IMR-90 (cell line): ENCODE results near the gene C5orf52. TPM values are rescaled to one million over a fixed set of nuclear protein-coding genes. Genes with fewer than 3 reads are reported as not detected.

Source experiments
- ATAC-seq: fragments of 200-7000 bp; cut with Tn5 transposase; 2 replicates; pipeline ENCODE4 v1.9.1; 2020; ENCODE audit warnings: low read depth, mild to moderate bottlenecking, moderate library complexity
- BruUV-seq: library from RNA; stranded (reverse); fragments of 400-500 nt; replicated peaks from 2 replicates; lab custom pipeline; 2021; lab: Mats Ljungman, UMichigan
- CTCF ChIA-PET: fragments of 300-600 bp; formaldehyde crosslinking; extraction: SDS; loops from one replicate; lab custom pipeline; 2021; ENCODE audit warnings: antibody characterized with exemption; lab: Yijun Ruan, JAX
- POLR2A ChIA-PET: fragments of 300-600 bp; sonication (Branson Sonifier 250); formaldehyde crosslinking; loops from one replicate; lab custom pipeline; 2022; ENCODE audit warnings: antibody characterized with exemption; ENCODE audit not compliant: unreplicated experiment; lab: Charles Lee
- DNase-seq: peaks from one replicate; pipeline ENCODE4 v3.0.0; 2013
- H2AFZ ChIP-seq: replicated peaks from 2 replicates; pipeline ENCODE3; 2013; ENCODE audit warnings: low read length, mild to moderate bottlenecking; ENCODE audit not compliant: poor library complexity
- H2AK5ac ChIP-seq: 2 replicates; pipeline ENCODE4 v1.6.1; 2013; ENCODE audit warnings: low read depth, low read length, inconsistent platforms
- H2AK9ac ChIP-seq: replicated peaks from 2 replicates; pipeline ENCODE3; 2013; ENCODE audit warnings: mild to moderate bottlenecking, low read depth, low read length, moderate library complexity; ENCODE audit not compliant: poor library complexity
- H2BK120ac ChIP-seq: 2 replicates; pipeline ENCODE4 v1.6.1; 2013; ENCODE audit warnings: low read depth, low read length, inconsistent platforms
- H2BK15ac ChIP-seq: 3 replicates; pipeline ENCODE4 v1.6.1; 2013; ENCODE audit warnings: low read depth, low read length, inconsistent platforms
- H2BK20ac ChIP-seq: 2 replicates; pipeline ENCODE4 v1.6.1; 2013; ENCODE audit warnings: low read depth, mild to moderate bottlenecking, inconsistent platforms, low read length, moderate library complexity
- H2BK5ac ChIP-seq: 2 replicates; pipeline ENCODE4 v1.6.1; 2013; ENCODE audit warnings: mild to moderate bottlenecking, low read depth, low read length, inconsistent platforms; ENCODE audit not compliant: poor library complexity, severe bottlenecking
- H3K14ac ChIP-seq: replicated peaks from 2 replicates; pipeline ENCODE4 v1.6.1; 2013; ENCODE audit warnings: low read depth, low read length, inconsistent platforms
- H3K18ac ChIP-seq: 2 replicates; pipeline ENCODE4 v1.6.1; 2013; ENCODE audit warnings: low read depth, low read length, control low read depth
- H3K23ac ChIP-seq: 2 replicates; pipeline ENCODE4 v1.6.1; 2013; ENCODE audit warnings: low read depth, low read length, inconsistent platforms
- H3K27ac ChIP-seq: 2 replicates; pipeline ENCODE4 v1.5.1; 2013; ENCODE audit warnings: mild to moderate bottlenecking, control low read depth, low read length; ENCODE audit not compliant: insufficient read depth
- H3K27me3 ChIP-seq: 2 replicates; pipeline ENCODE4 v1.6.1; 2013; ENCODE audit warnings: low read length; ENCODE audit not compliant: control insufficient read depth, insufficient read depth
- H3K36me3 ChIP-seq: 2 replicates; pipeline ENCODE4 v1.6.1; 2013; ENCODE audit warnings: low read length, mixed read lengths; ENCODE audit not compliant: control insufficient read depth, insufficient read depth
- H3K4ac ChIP-seq: 2 replicates; pipeline ENCODE4 v1.6.1; 2013; ENCODE audit warnings: low read depth, low read length, inconsistent platforms
- H3K4me1 ChIP-seq: 2 replicates; pipeline ENCODE4 v1.6.1; 2013; ENCODE audit warnings: low read length, mixed read lengths; ENCODE audit not compliant: control insufficient read depth, insufficient read depth
- H3K4me2 ChIP-seq: 2 replicates; pipeline ENCODE4 v1.6.1; 2013; ENCODE audit warnings: low read depth, mild to moderate bottlenecking, control low read depth, low read length, moderate library complexity
- H3K4me3 ChIP-seq: 2 replicates; pipeline ENCODE4 v1.5.1; 2013; ENCODE audit warnings: low read depth, mild to moderate bottlenecking, control low read depth, low read length, moderate library complexity; ENCODE audit not compliant: insufficient read depth
- H3K56ac ChIP-seq: 2 replicates; pipeline ENCODE4 v1.6.1; 2013; ENCODE audit warnings: low read length, inconsistent platforms; ENCODE audit not compliant: insufficient read depth; ENCODE audit errors: extremely low read depth
- H3K79me1 ChIP-seq, 2 experiments: 2 replicates each; pipeline ENCODE4 v1.6.1; 2013; ENCODE audit warnings: low read length in 2 of 2, inconsistent platforms in 1 of 2, low read depth in 1 of 2
- H3K9ac ChIP-seq: 2 replicates; pipeline ENCODE4 v1.6.1; 2013; ENCODE audit warnings: low read depth, low read length, control low read depth
- H3K9me1 ChIP-seq: 2 replicates; pipeline ENCODE4 v1.6.1; 2013; ENCODE audit warnings: low read length, inconsistent platforms; ENCODE audit not compliant: insufficient read depth
- H3K9me3 ChIP-seq: 2 replicates; pipeline ENCODE4 v1.6.1; 2013; ENCODE audit warnings: low read length; ENCODE audit not compliant: control insufficient read depth, insufficient read depth
- H4K20me1 ChIP-seq: 2 replicates; pipeline ENCODE4 v1.6.1; 2013; ENCODE audit warnings: low read length, inconsistent platforms; ENCODE audit not compliant: insufficient read depth
- H4K5ac ChIP-seq: 2 replicates; pipeline ENCODE4 v1.6.1; 2013; ENCODE audit warnings: mild to moderate bottlenecking, low read depth, low read length, control low read depth
- H4K8ac ChIP-seq, 2 experiments: 2 replicates each; pipeline ENCODE4 v1.6.1; 2013; ENCODE audit warnings: low read depth in 2 of 2, low read length in 2 of 2, control low read depth in 1 of 2, inconsistent platforms in 1 of 2
- H4K91ac ChIP-seq: 2 replicates; pipeline ENCODE4 v1.6.1; 2013; ENCODE audit warnings: low read depth, low read length, inconsistent platforms; ENCODE audit not compliant: insufficient read depth
- CEBPB ChIP-seq: IDR thresholded peaks from 2 replicates; pipeline ENCODE4 v1.6.1; 2012; ENCODE audit warnings: low read depth, low read length, improper control_type of control experiment
- CHD1 ChIP-seq: IDR thresholded peaks from 2 replicates; pipeline ENCODE4 v1.6.1; 2012; ENCODE audit warnings: low read depth, low read length, improper control_type of control experiment
- ELK1 ChIP-seq: fragments of 150-350 bp; IDR thresholded peaks from 2 replicates; pipeline ENCODE4 v1.6.1; 2016; ENCODE audit warnings: low read depth, mild to moderate bottlenecking, low read length, moderate library complexity, borderline replicate concordance
- MAZ ChIP-seq: IDR thresholded peaks from 2 replicates; pipeline ENCODE4 v1.6.1; 2012; ENCODE audit warnings: low read depth, mild to moderate bottlenecking, low read length, improper control_type of control experiment, moderate library complexity, borderline replicate concordance
- RAD21 ChIP-seq: IDR thresholded peaks from 2 replicates; pipeline ENCODE4 v1.6.1; 2012; ENCODE audit warnings: low read length, improper control_type of control experiment
- WGBS, 2 experiments: methylation state at CpG; one replicate each; pipeline versions ENCODE4 v1.1.5 to v1.1.7; 2013; ENCODE audit warnings: missing lambda C conversion rate in 2 of 2; ENCODE audit not compliant: insufficient read length in 1 of 2; ENCODE audit errors: extremely low coverage in 2 of 2; 5-methylcytosine and 5-hydroxymethylcytosine counted together
- dilution Hi-C: fragments of 300-500 bp; cut with HindIII; formaldehyde crosslinking; loops from one replicate; pipeline ENCODE4 v1.14.3; 2018; ENCODE audit warnings: low sequenced_read_pairs; ENCODE audit not compliant: unreplicated experiment
- in situ Hi-C: fragments of 300-500 bp; cut with MboI; formaldehyde crosslinking; loops from 3 replicates; pipeline ENCODE4 v1.14.3; 2019; ENCODE audit warnings: low sequenced_read_pairs, inconsistent platforms, mixed read lengths
- intact Hi-C: fragments of 100-400 bp; cut with micrococcal nuclease; formaldehyde crosslinking; loops from 2 replicates; pipeline ENCODE4 v1.10.0; 2022
- polyA plus RNA-seq, 3 experiments: library from polyadenylated mRNA; depleted of rRNA; stranded (reverse); fragments of >200 nt; gene quantifications; 2 replicates each; pipeline ENCODE4 v1.2.3, GENCODE V29; 2012; ENCODE audit warnings: low replicate concordance in 1 of 3
- total RNA-seq: library from RNA; depleted of rRNA; stranded (reverse); fragments of >200 nt; gene quantifications from 2 replicates; pipeline ENCODE4 v1.2.3, GENCODE V29; 2012

The C5orf52 gene
- total and polyA plus RNA-seq, 2 of the 4 experiments (the other 2 are of a cell fraction): not detected

GRCh38 chr5:157708866-157709265, 37.5 kb downstream of the C5orf52 start:
- no peak overlapping the region for H3K9ac ChIP-seq
- ATAC-seq (peak; percentile 35; the same call in 1 of the 2 replicates), DNase-seq (peak; percentile 40)
- H2BK20ac ChIP-seq: no peak overlapping the region
- no peak overlapping the region for H2AK5ac ChIP-seq
- POLR2A ChIA-PET: interaction anchor here (0.6 kb wide), 1 partner anchor 62 kb away, joined by 3 read pairs; no protein-coding TSS in a partner anchor
- H3K27ac ChIP-seq: no peak overlapping the region
- H3K79me1 ChIP-seq: no peaks in the 10 kb centered on the region
- H3K36me3 ChIP-seq: no peaks in the 10 kb centered on the region
- H4K8ac ChIP-seq: no peak overlapping the region
- H4K5ac ChIP-seq: no peak overlapping the region
- TF ChIP-seq MAZ (no peak), ELK1 (no peak), RAD21 (no peak), CHD1 (no peak), CEBPB (no peak)
- no peaks in the 10 kb centered on the region for H3K27me3 ChIP-seq
- peaks cover 4% of the 10 kb centered on the region for H3K9me1 ChIP-seq
- intact Hi-C loops (no loop called here), dilution Hi-C loops (no loop called here), in situ Hi-C loops (no loop called here)
- H3K4me1 ChIP-seq: peaks cover 1% of the 10 kb centered on the region; the same call in 1 of the 2 replicates
- no peak overlapping the region; the same call in 1 of the 2 replicates for H3K14ac ChIP-seq
- H2BK15ac ChIP-seq: peak overlapping the region; percentile 97; the same call in 2 of the 3 replicates
- CTCF ChIA-PET: no interaction called here
- H2BK5ac ChIP-seq: no peak overlapping the region
- no peak overlapping the region for H2AK9ac ChIP-seq
- H3K4ac ChIP-seq: no peak overlapping the region
- no peak overlapping the region for H3K4me3 ChIP-seq
- no peak overlapping the region for H3K23ac ChIP-seq
- H3K4me2 ChIP-seq: no peak overlapping the region
- WGBS, 2 experiments: no CpG with 5 or more reads among the region's 1 CpG
- H3K56ac ChIP-seq: no peak overlapping the region
- H3K18ac ChIP-seq: no peak overlapping the region
- H2BK120ac ChIP-seq: no peak overlapping the region
- H4K20me1 ChIP-seq: no peaks in the 10 kb centered on the region
- no peak overlapping the region for H4K91ac ChIP-seq
- BruUV-seq: no TSS peak
- no peak overlapping the region for H2AFZ ChIP-seq
- H3K9me3 ChIP-seq: no peaks in the 10 kb centered on the region
